ENCODE results near the gene DENND1B.

The DENND1B gene

GRCh38 chr1:197480446-197480845, 294.8 kb downstream of the DENND1B start:
- no peaks in the 10 kb centered on the region for H3K27me3 ChIP-seq (ENCODE audit: control insufficient read depth in 1 of 2, insufficient read depth in 2 of 2, low read length in 2 of 2)
- H3K4me1 ChIP-seq (ENCODE audit: insufficient read depth, low read length) = no peaks in the 10 kb centered on the region
- H3K4me3 ChIP-seq (ENCODE audit: low read depth in 1 of 2, low read length in 2 of 2) = no peak overlapping the region
- no peak overlapping the region for H3K27ac ChIP-seq (ENCODE audit: low read depth, low read length)
- H3K9ac ChIP-seq (ENCODE audit: low read length) = no peak overlapping the region
- no peaks in the 10 kb centered on the region for H3K36me3 ChIP-seq (ENCODE audit: insufficient read depth, low read length)
- no peaks in the 10 kb centered on the region for H3K9me3 ChIP-seq (ENCODE audit: low read length)

GRCh38 chr1:197472141-197472540, 303.1 kb downstream of the DENND1B start:
- Histone ChIP-seq H3K27me3 (ENCODE audit: control insufficient read depth in 1 of 2, insufficient read depth in 2 of 2, low read length in 2 of 2) (no peaks in the 10 kb centered on the region), H3K4me1 (ENCODE audit: insufficient read depth, low read length) (no peaks in the 10 kb centered on the region), H3K9ac (ENCODE audit: low read length) (no peak overlapping the region), H3K4me3 (ENCODE audit: low read depth in 1 of 2, low read length in 2 of 2) (no peak overlapping the region), H3K27ac (ENCODE audit: low read depth, low read length) (no peak overlapping the region), H3K36me3 (ENCODE audit: insufficient read depth, low read length) (no peaks in the 10 kb centered on the region), H3K9me3 (ENCODE audit: low read length) (no peaks in the 10 kb centered on the region)

- H3K36me3 ChIP-seq (ENCODE audit: insufficient read depth, low read length) = no peaks in the 10 kb centered on the region
- H3K9ac ChIP-seq (ENCODE audit: low read length) = no peak overlapping the region
- no peak overlapping the region for H3K27ac ChIP-seq (ENCODE audit: low read depth, low read length)
- H3K27me3 ChIP-seq (ENCODE audit: control insufficient read depth in 1 of 2, insufficient read depth in 2 of 2, low read length in 2 of 2) = no peaks in the 10 kb centered on the region
- H3K4me1 ChIP-seq (ENCODE audit: insufficient read depth, low read length) = no peaks in the 10 kb centered on the region
- no peaks in the 10 kb centered on the region for H3K9me3 ChIP-seq (ENCODE audit: low read length)
- H3K4me3 ChIP-seq (ENCODE audit: low read depth in 1 of 2, low read length in 2 of 2) = no peak overlapping the region
Observed at GRCh38 chr1:197471248-197471985, 303.9 kb downstream of the DENND1B start.

GRCh38 chr1:197470330-197470729, 304.9 kb downstream of the DENND1B start:
- Histone ChIP-seq H3K36me3 (ENCODE audit: insufficient read depth, low read length) (no peaks in the 10 kb centered on the region), H3K27me3 (ENCODE audit: control insufficient read depth in 1 of 2, insufficient read depth in 2 of 2, low read length in 2 of 2) (no peaks in the 10 kb centered on the region), H3K4me1 (ENCODE audit: insufficient read depth, low read length) (no peaks in the 10 kb centered on the region), H3K9me3 (ENCODE audit: low read length) (no peaks in the 10 kb centered on the region), H3K4me3 (ENCODE audit: low read depth in 1 of 2, low read length in 2 of 2) (no peak overlapping the region), H3K27ac (ENCODE audit: low read depth, low read length) (no peak overlapping the region), H3K9ac (ENCODE audit: low read length) (no peak overlapping the region)

GRCh38 chr1:197469620-197470210, 305.6 kb downstream of the DENND1B start:
- H3K27ac ChIP-seq (ENCODE audit: low read depth, low read length) = no peak overlapping the region

GRCh38 chr1:197468543-197469175, 306.6 kb downstream of the DENND1B start:
- Histone ChIP-seq H3K9me3 (ENCODE audit: low read length) (no peaks in the 10 kb centered on the region), H3K36me3 (ENCODE audit: insufficient read depth, low read length) (no peaks in the 10 kb centered on the region), H3K9ac (ENCODE audit: low read length) (no peak overlapping the region), H3K4me1 (ENCODE audit: insufficient read depth, low read length) (no peaks in the 10 kb centered on the region), H3K27ac (ENCODE audit: low read depth, low read length) (no peak overlapping the region), H3K4me3 (ENCODE audit: low read depth in 1 of 2, low read length in 2 of 2) (no peak overlapping the region), H3K27me3 (ENCODE audit: control insufficient read depth in 1 of 2, insufficient read depth in 2 of 2, low read length in 2 of 2) (no peaks in the 10 kb centered on the region)

More at GRCh38 chr1:197469620-197470210, 305.6 kb downstream of the DENND1B start:
- no peaks in the 10 kb centered on the region for H3K9me3 ChIP-seq (ENCODE audit: low read length)
- no peak overlapping the region for H3K9ac ChIP-seq (ENCODE audit: low read length)
- no peaks in the 10 kb centered on the region for H3K4me1 ChIP-seq (ENCODE audit: insufficient read depth, low read length)
- H3K4me3 ChIP-seq (ENCODE audit: low read depth in 1 of 2, low read length in 2 of 2) = no peak overlapping the region
- no peaks in the 10 kb centered on the region for H3K27me3 ChIP-seq (ENCODE audit: control insufficient read depth in 1 of 2, insufficient read depth in 2 of 2, low read length in 2 of 2)
- H3K36me3 ChIP-seq (ENCODE audit: insufficient read depth, low read length) = no peaks in the 10 kb centered on the region

- H3K27ac ChIP-seq (ENCODE audit: low read depth, low read length) = no peak overlapping the region
- H3K4me1 ChIP-seq (ENCODE audit: insufficient read depth, low read length) = no peaks in the 10 kb centered on the region
- no peaks in the 10 kb centered on the region for H3K9me3 ChIP-seq (ENCODE audit: low read length)
- H3K36me3 ChIP-seq (ENCODE audit: insufficient read depth, low read length) = no peaks in the 10 kb centered on the region
- no peak overlapping the region for H3K4me3 ChIP-seq (ENCODE audit: low read depth in 1 of 2, low read length in 2 of 2)
- no peak overlapping the region for H3K9ac ChIP-seq (ENCODE audit: low read length)
- no peaks in the 10 kb centered on the region for H3K27me3 ChIP-seq (ENCODE audit: control insufficient read depth in 1 of 2, insufficient read depth in 2 of 2, low read length in 2 of 2)
Observed at GRCh38 chr1:197467881-197468280, 307.4 kb downstream of the DENND1B start.

GRCh38 chr1:197466813-197467212, 308.5 kb downstream of the DENND1B start:
- Histone ChIP-seq H3K27me3 (ENCODE audit: control insufficient read depth in 1 of 2, insufficient read depth in 2 of 2, low read length in 2 of 2) (no peaks in the 10 kb centered on the region), H3K36me3 (ENCODE audit: insufficient read depth, low read length) (no peaks in the 10 kb centered on the region), H3K27ac (ENCODE audit: low read depth, low read length) (no peak overlapping the region), H3K9me3 (ENCODE audit: low read length) (no peaks in the 10 kb centered on the region), H3K9ac (ENCODE audit: low read length) (no peak overlapping the region), H3K4me3 (ENCODE audit: low read depth in 1 of 2, low read length in 2 of 2) (no peak overlapping the region), H3K4me1 (ENCODE audit: insufficient read depth, low read length) (no peaks in the 10 kb centered on the region)

GRCh38 chr1:197465528-197466327, 309.6 kb downstream of the DENND1B start:
- H3K27me3 ChIP-seq (ENCODE audit: control insufficient read depth in 1 of 2, insufficient read depth in 2 of 2, low read length in 2 of 2) = no peaks in the 10 kb centered on the region
- H3K9ac ChIP-seq (ENCODE audit: low read length) = no peak overlapping the region
- no peaks in the 10 kb centered on the region for H3K36me3 ChIP-seq (ENCODE audit: insufficient read depth, low read length)

GRCh38 chr1:197464044-197464443, 311.2 kb downstream of the DENND1B start:
- Histone ChIP-seq H3K9ac (ENCODE audit: low read length) (no peak overlapping the region), H3K27ac (ENCODE audit: low read depth, low read length) (no peak overlapping the region)

More at GRCh38 chr1:197465528-197466327, 309.6 kb downstream of the DENND1B start:
- H3K4me1 ChIP-seq (ENCODE audit: insufficient read depth, low read length) = no peaks in the 10 kb centered on the region
- no peak overlapping the region for H3K4me3 ChIP-seq (ENCODE audit: low read depth in 1 of 2, low read length in 2 of 2)
- H3K9me3 ChIP-seq (ENCODE audit: low read length) = no peaks in the 10 kb centered on the region
- no peak overlapping the region for H3K27ac ChIP-seq (ENCODE audit: low read depth, low read length)

GRCh38 chr1:197463142-197463541, 312.1 kb downstream of the DENND1B start:
- Histone ChIP-seq H3K4me3 (ENCODE audit: low read depth in 1 of 2, low read length in 2 of 2) (no peak overlapping the region), H3K27me3 (ENCODE audit: control insufficient read depth in 1 of 2, insufficient read depth in 2 of 2, low read length in 2 of 2) (no peaks in the 10 kb centered on the region), H3K36me3 (ENCODE audit: insufficient read depth, low read length) (no peaks in the 10 kb centered on the region), H3K27ac (ENCODE audit: low read depth, low read length) (no peak overlapping the region), H3K9me3 (ENCODE audit: low read length) (no peaks in the 10 kb centered on the region), H3K9ac (ENCODE audit: low read length) (no peak overlapping the region), H3K4me1 (ENCODE audit: insufficient read depth, low read length) (no peaks in the 10 kb centered on the region)

More at GRCh38 chr1:197464044-197464443, 311.2 kb downstream of the DENND1B start:
- H3K4me3 ChIP-seq (ENCODE audit: low read depth in 1 of 2, low read length in 2 of 2) = no peak overlapping the region
- H3K9me3 ChIP-seq (ENCODE audit: low read length) = no peaks in the 10 kb centered on the region
- H3K4me1 ChIP-seq (ENCODE audit: insufficient read depth, low read length) = no peaks in the 10 kb centered on the region
- no peaks in the 10 kb centered on the region for H3K27me3 ChIP-seq (ENCODE audit: control insufficient read depth in 1 of 2, insufficient read depth in 2 of 2, low read length in 2 of 2)
- no peaks in the 10 kb centered on the region for H3K36me3 ChIP-seq (ENCODE audit: insufficient read depth, low read length)
